GM18861 (cell line): ENCODE results near the gene CDC42SE2.
"Not testable (repeated sequence)": the region's sequence is repeated elsewhere in the genome, so short reads cannot be mapped to it uniquely, and the experiment has no call there.

Source experiments
- ATAC-seq: cut with Tn5 transposase; IDR thresholded peaks from one replicate; pipeline ENCODE4 v1.9.1; 2021; ENCODE audit not compliant: unreplicated experiment

Gene CDC42SE2

DNA sequence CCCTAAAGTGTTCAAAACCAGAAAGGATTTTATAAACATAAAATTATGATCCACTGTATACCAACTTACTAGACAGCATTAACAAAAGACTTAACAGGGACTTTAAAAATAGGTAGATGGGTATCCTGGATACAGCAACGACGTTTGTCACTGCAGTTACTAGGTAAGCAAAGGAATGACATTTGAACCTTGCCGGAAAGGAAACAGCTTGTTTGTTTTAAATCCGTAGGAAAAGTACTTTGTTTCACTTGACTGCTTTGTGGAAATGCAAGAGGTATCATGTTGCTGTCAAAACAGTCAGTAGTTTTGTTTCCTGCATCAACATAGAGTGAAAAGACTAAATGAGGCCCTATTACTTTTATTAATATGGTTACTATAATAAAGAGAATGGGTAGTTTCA is 122.9 kb downstream of the CDC42SE2 start:
- no peak for ATAC-seq

DNA sequence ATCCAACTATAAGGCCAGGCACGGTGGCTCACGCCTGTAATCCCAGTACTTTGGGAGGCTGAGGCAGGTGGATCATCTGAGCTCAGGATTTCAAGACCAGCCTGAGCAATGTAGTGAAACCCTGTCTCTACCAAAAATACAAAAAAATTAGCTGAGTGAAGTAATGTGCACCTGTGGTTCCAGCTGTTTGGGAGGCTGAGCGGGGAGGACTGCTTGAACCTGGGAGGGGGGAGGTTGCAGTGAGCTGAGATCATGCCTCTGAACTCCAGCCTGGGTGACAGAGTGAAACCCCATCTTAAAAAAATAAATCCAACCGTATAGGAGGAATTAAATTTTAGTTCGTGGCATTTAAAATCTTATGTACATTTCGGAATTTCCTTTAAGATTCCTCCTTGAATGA is 123.4 kb downstream of the CDC42SE2 start:
- ATAC-seq = no peak

DNA sequence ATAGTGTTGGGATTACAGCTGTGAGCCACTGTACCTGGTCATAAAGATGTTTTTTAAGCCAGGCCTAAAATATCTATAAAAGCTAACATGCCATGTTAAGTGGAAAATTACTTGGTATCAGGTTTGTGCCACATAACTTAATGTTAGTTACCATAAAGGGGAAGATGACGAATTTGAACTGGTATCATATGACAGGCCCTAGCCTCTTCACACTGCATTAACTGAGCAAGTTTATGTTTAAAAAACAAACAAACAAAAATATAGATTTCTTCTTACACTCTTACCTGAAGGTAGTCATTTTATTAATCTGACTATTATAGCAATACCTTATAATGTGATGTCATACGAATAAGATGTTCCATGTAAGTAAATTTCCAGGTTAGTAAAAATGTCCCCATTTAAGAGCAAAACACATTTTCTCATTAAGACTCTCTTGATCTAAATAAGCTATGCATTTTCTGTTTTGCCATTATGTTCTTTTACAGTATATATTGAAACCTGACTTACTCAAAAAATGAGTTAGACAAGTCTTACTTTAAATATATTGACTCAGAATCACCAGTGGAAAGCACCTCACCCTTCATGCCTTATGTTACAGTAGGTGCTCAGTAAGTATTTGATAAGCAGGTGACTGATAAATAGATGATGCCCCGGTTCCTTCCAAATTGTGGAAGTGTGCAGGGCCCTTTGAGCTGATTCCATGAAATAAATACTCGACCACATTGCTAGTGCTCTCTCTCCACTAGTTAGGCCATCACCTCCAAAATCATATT is 125.4 kb downstream of the CDC42SE2 start:
- no peak for ATAC-seq

DNA sequence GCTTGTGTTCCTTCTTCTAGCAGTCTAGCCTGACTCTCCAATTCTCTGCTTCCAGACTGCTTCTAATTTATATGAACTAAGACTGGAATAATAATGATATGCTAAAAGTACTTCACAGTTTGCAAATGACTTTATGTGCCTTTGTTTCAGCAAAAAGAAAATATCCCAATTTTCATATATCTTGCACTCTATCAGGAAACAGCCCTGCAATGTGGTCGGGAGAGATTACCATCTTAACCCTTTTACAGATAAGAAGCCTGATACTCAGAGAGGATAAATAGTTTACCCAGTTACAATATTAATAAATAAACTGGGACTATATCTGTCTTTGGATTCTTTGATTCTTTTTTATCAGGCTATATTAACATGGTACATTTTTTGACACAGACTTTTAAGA is 126.0 kb downstream of the CDC42SE2 start:
- no peak for ATAC-seq

DNA sequence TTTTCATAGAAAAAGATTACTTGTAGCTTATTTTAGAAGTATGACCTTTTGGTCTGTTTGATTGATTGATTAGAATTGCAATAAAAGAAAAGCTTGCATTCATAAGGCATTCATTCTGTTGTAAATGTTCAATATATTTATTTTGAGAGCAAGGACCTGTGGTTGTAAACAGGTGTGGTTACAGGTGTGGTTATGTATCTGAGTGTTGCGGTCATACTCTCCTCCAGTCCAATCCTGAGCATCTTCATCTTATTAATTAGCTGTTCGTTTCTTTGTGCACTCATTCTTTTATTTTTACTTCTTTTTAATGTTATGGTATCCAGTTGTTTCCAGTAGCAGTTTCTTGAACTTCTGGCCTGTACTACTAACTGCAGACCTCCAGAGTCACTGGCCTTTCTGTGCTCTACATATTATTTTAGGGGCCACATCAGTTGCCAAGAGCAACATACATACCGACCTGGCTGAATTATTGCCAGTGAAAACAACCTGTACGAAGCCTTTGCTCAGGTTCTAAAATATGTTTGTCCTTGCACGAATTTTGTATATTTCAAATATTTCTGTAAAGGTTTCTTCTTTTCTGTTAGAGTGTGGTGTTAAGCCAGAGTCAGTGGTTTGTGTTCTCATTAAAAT is 128.7 kb downstream of the CDC42SE2 start:
- ATAC-seq = no peak

DNA sequence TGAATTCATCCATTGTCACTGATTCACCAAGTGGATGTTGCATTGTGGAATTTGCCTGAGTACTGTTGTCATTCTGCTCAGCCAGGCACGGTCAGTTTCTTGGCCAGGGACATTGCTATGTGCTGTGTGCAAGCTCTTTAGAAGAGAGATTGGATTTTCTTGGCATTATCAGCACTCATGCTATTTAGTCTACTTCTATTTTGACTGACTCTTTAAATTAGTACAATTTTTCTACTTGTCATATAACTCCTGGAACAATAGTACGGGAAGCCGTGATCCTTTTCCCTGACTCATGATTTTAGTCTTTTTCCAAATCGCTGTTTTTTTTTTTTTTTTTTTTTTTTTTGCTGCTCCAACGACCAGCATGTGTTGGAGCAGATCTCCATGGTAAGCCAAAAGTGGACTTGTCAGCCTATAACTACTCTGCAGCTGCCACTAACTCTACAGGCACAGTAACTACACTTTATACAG is 129.7 kb downstream of the CDC42SE2 start:
- ATAC-seq = no peak

DNA sequence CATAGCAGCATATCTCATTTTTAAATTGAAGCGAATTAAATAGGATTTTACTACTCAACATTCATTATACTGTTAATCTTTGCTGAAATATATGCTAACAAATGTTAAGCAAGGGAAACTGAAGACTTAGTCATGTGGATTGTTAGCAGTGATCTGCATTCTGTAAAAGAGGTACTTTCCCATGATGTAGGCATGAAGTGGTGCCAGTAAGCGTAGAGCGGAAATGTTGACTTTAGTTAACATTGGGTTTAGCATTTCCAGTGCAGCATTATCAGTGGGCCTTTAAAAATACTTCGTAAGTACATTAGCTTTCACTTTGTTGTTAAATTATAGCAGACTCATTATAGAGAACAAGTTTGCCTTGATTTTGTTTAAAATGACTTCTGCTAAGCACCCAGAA is 130.3 kb downstream of the CDC42SE2 start:
- ATAC-seq = peak; percentile 79

DNA sequence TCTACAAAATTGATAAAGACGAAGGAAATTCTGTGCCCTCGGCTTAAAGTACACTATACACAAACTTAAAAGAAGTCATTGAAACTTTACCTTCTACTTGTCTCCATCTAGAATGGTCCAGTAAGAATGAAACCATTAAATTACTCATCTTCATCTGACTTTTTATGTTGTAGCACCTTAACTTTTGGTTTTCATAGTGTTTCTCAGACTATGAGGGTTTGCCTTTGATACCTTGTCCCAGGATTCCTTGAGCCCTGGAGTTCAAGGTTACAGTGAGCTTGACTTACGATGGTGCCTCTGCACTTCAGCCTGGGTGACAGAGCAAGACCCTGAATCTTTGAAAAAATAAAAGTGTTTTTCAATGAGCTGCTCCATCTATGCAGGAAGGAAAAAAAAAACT is 132.2 kb downstream of the CDC42SE2 start:
- ATAC-seq = peak; percentile 79

DNA sequence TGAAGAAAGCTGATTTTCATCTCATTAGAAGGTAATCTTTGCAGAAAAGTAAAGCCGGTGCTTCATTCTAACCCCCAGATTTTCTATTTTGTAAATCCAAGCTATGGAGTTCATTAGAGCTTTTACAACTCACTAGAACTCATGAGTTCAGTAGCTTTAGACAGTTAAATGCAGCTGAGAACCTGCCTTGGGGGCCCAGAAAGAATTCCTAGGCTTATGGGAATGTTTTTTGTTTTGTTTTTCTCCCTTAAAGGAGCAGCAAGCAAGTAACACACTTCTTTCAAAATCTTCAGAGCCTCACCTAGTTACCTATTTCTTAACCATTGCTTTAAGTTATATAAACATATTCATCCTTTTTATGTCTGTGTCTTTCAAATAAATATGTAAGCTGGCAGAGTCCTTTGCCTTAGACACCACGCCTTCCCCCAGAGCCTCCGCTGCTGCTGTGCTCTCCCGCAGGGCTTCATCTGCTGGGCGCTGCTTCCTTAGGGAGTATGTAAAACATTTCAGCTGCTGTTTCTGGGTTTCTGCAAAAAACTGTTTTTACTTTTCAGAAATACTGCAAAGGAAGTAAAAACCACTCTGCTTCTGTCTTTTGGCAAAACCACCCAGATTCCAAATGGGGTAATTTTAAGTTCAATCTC is 132.9 kb downstream of the CDC42SE2 start:
- ATAC-seq = no peak

DNA sequence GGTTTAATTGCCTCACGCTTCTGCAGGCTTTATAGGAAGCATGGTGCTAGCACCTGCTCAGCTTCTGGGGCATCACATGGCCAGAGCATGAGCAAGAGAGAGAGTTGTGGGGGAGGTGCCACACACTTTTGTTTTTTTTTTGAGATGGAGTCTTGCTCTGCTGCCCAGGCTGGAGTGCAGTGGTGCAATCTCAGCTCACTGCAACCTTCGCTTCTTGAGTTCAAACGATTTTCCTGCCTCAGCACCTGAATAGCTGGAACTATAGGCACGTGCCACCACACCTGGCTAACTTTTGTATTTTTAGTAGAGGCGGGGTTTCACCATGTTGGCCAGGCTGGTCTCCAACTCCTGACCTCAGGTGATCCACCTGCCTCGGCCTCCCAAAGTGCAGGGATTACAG is 135.2 kb downstream of the CDC42SE2 start:
- ATAC-seq = not testable (repeated sequence)

DNA sequence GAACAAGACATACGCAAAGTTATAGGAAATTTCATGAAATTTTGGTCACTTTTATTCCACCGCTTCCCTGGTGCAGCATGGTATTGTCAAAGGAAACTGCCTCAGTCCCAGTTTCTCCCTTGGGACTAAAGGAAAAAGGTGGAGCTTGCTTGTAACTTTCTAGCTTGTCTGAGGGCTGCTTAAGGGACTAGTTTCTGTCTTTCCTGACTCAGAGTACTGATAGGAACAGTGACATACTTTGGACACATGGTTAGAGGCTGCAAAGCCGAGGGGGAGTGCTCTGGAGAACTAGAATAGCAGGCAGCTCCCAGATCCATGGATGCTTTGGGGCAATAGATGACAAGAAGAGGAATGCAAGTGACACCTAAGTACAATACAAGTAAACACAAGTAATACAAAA is 136.7 kb downstream of the CDC42SE2 start:
- ATAC-seq = no peak

DNA sequence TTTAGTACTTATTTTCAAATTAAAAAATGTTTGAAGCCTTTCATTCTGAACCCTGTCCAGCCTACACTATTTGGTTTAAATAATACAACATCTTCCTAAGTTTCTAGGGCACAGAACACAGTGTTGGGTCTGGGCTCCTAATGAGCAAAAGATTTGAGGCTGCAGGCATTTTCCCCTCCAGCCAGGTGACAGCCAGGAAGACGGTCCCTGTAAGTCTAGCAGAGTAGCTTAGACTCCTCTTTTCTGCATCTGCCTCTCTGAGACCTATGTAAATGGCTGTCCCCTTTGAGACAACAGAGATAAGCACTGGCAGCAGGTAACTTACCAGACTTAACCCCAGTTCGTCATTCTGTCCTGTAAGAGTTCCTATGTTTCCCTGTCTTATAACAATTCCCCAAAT is 141.8 kb downstream of the CDC42SE2 start:
- ATAC-seq = no peak

DNA sequence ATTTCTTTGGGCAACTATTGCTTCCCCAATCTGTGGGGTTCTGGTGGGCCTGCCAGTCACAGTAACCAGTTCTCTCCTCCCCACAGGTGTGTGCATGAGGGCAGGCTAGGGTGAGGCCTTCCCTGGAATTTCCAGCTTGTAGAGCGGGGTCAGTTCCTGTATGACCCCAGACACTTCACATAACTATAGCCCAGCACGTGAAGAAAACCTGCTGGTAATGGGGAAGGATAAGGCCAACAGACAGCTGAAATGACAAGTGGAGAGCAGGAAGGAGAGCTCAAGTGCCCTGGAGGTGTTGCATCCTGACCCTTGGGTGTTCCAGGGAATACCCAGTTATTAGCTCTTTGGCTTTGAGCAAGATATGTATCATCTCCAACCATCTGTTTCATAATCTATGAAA is 142.2 kb downstream of the CDC42SE2 start:
- no peak for ATAC-seq

DNA sequence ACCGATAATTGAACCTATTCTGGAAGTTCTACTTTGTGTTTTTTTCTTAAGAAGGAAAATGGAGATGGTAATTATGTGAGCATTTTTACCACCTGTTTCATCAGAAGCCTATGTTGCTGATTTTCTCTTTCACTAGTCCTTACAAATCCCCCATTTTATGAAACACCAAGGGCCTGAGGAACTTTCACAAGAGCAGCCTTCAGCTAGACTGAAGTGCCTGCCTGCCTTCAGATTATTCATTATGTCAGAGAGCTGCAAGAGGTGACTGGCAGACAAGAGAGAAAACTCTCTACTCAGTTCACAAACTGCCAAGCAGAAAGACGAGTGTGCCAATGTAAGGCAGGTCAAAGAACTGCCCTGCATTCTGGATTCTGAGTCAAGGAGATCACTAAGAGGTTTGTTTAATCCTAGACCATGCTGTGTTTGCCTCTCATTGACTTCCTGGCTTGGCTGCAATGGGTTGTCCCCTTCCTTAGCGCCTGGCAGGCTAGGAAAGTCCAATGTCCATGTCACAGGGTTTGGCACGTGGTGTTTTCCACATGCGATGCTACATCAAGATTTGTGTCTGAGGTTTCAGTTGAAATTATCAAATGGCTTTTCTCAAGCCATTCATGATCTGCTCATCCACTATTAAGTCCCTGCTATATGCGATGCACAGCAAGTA is 143.3 kb downstream of the CDC42SE2 start:
- ATAC-seq = no peak

DNA sequence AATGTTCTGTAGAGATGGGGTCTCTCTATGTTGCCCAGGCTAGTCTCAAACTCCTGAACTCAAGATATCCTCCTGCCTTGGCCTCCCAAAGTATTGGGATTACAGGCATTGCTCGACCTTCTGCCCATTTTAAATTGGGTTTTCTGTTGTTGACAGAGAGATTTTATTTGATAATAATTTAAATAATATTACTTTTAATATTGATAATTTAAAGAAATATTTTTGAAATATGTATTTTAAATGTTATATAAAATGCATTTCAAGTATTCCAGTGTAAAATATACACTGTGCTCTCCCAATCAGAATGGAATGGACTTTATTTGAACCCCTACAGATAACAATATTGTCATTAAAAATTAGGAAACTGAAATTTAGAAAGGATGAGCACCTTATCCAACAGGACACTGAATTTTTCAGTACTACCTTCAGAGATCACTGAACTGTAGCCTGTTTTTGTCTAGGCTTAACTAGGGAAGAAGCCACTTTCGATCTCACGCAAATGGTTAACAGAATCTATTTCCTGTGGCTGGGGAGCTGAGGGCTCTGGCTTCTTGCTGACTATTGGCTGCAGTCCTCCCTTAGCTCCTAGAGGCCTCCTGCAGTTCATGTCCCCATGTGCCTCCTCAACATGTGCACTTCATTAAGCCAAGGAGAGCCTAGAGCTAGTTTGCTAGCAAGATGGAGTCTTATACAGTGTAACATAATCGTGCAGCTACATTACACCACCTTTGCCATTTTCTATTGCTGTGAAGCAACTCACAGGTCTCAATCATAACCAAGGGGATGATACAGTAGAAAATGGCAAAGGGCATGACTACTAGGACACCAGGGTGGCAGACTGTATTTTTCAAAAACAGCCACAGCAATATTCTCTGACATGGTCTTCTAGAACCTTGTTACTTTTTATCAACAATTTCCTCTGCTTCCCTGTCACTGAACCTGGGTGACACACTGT is 150.0 kb downstream of the CDC42SE2 start:
- ATAC-seq = peak; percentile 79

DNA sequence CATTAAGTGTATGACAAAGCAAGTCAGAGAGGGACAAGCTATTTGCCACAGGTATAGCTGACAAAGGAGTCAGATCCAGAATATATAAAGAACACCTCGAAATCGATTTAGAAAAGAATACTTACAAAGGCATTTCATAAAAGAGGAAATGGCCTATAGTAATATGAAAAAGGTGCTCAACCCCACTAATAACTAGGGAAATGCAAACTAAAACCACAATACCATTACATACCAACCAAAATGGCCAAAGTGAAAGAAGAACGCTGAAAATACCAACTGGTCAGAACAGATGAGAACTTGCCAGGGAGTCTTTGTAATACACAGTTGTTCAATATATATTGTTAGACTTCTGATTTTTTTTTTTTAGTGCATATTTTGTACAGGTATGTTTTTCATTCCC is 152.9 kb downstream of the CDC42SE2 start:
- peak; percentile 67 for ATAC-seq

DNA sequence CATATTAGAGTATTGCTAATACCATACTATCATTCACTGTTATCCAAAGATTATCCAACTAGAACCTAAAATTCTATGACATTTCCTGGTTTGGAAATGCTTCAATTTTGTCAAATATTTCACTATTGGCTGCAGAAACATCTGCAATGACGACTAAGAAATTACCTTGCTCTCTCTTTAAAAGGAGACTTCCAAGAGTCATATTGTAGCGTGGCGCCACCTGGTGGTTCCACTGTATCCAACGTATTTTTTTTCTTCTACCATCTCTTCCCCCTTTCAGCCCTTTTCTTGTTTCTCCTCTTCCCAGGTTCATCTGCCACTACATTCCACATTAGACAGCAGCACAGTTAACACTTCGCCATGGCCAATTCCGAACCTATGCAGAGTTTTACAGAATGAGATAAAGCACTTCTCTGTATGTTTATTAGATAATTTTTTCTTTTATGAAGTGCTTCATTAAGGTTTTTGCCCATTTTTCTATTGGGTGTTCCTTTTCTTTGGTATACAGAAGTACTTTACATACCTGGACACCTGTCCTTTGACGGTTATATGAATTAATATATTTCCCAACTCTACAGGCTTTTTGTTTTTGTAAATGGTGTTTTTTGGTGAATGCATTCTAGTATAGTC is 153.5 kb downstream of the CDC42SE2 start:
- peak; percentile 25 for ATAC-seq

DNA sequence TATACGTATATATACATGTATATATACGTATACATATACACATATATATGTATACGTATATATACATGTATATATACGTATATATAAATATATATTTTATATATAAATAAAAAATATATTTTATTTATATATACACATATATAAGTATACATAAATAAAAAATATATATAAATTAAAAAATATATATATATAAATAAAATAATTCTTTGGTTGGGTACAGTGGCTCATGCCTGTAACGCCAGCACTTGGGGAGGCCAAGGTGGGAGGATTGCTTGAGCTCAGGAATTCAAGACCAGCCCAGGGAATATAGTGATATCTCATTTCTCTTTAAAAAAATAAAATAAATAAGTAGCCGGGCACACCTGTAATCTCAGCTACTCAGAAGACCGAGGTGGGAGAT is 155.0 kb downstream of the CDC42SE2 start:
- no peak for ATAC-seq

DNA sequence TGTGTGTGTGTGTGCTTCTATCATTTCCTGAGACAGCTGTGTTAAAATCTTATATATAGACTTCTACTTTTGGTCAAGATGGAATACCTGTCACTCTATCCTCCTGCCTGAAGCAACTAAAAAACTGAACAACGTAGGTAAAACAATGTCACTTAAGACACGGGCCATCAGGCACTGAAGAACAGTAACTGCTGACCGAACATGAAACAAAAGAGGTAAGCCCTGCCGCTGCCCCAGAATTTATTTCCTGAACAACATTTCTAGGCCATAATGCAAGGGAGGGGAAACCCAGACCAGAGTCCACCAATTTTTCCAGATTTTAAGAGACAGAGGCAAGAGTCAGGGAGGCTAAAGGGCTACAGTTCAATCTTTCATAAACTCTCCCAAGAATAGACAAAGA is 156.0 kb downstream of the CDC42SE2 start:
- no peak for ATAC-seq

DNA sequence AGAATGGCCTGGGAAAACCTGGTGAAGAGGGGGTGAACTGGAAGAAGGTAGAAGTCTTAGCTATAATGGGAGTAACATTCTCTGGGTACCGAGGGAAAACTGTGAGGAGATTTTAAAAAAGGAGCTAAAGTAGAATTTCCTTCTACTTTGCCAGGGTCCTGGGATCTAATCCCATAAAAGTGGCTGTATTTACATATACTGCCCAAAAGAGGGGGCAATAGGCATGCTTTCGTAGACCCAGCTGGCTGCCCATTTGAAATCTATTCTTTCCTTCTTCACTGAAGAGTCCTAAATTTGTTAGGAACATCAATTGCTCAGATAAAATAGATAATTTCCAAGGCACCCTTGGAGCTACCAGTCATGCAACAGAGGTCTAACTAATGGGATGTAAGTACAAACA is 159.2 kb downstream of the CDC42SE2 start:
- no peak for ATAC-seq
